ENCODE data around the gene PCBP3.

PCBP3 gene

DNA sequence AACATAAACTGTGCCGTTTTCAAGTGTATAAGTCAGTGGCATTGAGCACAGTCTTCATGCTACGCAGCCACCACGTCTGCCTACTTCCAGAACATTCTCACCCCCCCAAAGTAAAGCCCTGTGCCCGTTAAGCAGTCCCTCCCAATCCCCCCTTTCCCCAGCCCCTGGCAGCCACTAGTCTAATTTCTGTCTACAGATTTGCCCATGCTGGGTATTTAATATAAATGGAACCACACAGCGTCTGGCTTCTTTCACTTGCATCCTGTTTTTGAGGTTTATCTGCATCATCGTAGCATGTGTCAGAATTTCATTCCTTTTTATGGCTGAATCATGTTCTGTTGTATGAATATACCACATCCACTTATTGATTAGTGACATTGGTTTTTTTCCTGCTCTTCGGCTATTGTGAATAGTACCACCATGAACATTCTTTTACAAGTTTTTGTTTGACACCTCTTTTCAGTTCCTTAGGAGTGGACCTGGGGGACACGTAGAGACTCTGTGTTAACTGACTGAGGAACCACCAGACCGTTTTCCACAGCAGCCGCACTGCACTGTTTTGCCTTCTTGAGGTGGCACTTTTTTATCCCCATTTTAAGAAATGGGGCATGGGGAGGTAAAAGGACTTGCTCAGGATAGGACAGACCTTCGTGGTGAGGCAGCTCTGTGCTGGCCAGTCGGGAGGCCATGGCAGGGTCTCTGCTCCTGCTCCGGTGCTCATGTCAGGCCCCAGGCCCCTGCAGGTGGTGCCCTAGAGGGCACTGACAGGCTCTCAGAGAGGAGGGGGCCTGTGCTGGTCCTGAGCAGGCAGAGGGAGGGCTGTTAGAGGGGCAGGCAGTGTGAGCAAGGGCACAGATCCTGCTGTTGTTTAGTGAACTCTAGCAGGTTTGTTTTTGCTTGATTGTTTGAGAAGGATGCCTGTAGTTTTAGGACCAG, 123.8 kb downstream of the PCBP3 start:
- DNase-seq, result no peak
- in situ Hi-C loops (cut with MboI; ENCODE audit: low pct_unique_long_range_greater_than_20kb, low sequenced_read_pairs), result no loop called here

DNA sequence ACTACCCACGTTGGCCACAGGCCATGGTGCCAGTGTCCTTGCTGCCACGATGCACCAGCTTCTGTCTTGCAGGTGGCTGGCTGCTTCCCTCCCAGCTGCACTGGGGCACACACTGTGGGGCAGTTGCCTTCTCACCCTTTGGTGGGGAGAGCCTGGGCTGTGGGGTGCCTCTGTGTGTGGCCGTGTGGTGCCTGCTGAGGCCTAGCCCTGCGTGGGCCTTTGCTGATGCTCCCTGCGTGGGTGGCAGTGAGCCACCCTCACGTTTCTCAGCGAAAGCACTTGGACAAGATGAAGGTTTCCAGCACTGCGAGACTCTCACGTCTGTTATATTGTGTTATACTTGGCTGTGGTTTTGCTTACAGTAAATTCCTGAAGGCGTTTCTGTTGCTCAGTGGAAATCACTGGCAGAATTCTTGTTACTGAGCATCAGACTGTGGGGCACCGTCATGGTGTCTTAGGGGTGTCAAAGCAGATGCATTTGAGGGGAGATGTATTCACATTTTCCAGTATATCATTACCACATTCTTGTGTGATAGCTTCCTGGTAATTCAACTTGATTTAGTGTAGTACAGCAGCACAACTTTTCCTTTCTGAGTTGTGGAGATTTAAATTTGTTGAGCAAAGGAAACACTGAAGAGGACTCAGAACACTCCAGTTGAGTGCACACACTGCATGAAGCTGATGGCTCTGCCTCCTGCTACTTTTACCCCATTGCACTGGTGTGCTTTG, 124.7 kb downstream of the PCBP3 start:
- in situ Hi-C loops (cut with MboI; ENCODE audit: low pct_unique_long_range_greater_than_20kb, low sequenced_read_pairs), result no loop called here
- no peak for DNase-seq

DNA sequence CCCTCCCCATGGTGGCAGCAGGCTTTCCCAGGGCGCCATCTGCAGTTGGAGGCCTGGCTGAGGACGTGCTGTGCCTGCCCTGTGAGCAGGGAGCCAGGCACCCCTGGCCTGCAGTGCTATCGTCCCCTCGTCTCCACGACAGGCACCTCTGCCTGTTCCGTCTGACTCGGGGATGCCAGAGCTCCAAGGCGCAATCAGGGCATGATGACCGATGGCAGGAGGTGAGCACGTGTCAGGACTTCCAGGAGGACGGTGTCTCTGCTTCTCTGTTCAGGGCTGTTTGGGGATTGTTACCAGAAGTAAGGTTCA, 125.2 kb downstream of the PCBP3 start:
- no peak for DNase-seq

DNA sequence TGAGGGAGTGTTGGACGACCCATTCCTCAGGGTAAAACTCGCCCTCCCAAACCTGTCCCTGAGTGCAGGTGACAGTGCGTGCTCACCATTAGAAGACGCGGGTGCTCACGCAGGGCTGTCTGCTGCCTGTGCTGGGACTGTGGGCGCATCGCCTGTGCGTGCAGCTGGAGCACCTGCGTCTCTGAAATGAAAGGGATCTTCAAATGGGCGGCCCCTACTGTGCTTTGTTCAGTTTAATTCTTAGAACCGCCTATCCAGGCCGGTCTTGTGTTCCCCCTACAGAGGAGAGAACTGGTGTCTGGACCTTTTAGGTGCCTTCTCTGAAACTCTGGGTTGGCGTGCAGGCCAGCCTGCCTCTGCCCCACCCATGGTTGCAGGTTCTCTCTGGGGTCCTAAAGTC, 125.8 kb downstream of the PCBP3 start:
- in situ Hi-C loops (cut with MboI; ENCODE audit: low pct_unique_long_range_greater_than_20kb, low sequenced_read_pairs), result no loop called here
- DNase-seq, result no peak

More for the DNA sequence above, 125.2 kb downstream of the PCBP3 start:
- in situ Hi-C loops (cut with MboI; ENCODE audit: low pct_unique_long_range_greater_than_20kb, low sequenced_read_pairs), result no loop called here

DNA sequence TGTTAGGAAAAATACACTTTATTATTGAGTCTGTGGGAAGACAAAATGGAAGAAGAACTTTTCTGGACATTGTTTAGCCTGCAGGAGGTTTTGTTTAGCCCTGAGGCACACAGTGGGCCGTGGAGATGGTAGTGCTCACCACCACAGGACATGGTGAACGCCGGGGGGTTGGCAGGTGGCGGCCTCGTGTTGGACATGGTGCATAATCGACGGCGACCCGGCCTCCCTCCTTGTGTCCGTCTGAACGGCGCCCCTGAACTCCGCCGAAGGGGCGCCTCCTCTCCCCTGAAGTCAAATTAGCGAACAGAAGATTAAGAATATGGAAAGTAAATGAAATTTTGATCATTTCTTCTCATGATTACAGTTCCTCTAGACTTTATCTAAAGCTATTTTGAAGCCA, 126.4 kb downstream of the PCBP3 start:
- DNase-seq, result no peak
- in situ Hi-C loops (cut with MboI; ENCODE audit: low pct_unique_long_range_greater_than_20kb, low sequenced_read_pairs), result no loop called here

DNA sequence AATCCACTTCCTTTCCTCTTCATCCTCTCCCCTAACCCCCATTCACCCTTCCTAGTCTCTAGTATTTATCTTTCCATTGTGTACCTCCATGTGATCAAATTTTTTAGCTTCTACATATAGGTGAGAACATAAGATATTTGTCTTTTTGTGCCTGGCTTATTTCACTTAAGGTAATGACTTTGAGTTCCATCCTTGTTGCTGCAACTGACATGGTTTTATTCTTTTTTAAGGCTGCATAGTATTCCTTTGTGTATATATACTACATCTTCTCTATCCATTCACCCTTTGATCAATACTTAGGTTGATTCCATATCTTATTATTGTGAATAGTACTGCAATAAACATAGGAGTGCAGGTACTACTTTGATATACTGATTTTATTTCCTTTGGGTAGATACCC, 128.7 kb downstream of the PCBP3 start:
- in situ Hi-C loops (cut with MboI; ENCODE audit: low pct_unique_long_range_greater_than_20kb, low sequenced_read_pairs), result no loop called here
- DNase-seq, result no peak

DNA sequence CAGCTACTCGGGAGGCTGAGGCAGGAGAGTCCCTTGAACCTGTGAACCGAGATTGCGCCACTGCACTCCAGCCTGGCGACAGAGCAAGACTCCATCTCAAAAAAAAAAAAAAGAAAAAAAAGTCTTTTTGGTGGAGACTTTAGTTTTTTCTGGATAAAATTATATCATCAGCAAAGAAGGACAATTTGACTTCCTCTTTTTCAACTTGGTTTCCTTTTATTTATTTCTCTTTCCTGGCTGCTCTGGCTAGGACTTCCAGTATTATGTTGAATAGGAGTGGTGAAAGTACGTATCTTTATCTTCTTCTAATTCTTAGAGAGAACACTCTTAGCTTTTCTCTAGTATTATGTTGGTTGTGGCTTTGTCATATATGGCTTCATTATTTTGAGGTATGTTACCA, 130.8 kb downstream of the PCBP3 start:
- in situ Hi-C loops (cut with MboI; ENCODE audit: low pct_unique_long_range_greater_than_20kb, low sequenced_read_pairs), result no loop called here

DNA sequence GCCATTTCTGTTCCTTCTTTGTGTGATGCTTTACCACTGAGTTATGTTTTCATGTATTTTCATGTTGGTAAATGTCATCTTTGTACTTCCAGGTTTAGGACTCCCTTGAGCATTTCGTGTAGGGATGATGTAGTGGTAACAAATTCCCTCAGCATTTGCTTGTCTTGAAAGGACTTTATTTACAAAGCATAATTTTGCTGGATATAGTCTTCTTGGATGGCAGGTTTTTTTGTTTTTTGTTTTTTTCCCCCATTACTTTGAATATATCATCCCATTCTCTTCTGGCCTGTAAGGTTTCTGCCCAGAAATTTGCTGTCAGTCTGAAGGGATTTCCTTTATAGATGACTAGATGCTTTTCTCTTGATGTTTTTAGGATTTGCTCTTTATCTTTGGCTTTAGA, 133.4 kb downstream of the PCBP3 start:
- in situ Hi-C loops (cut with MboI; ENCODE audit: low pct_unique_long_range_greater_than_20kb, low sequenced_read_pairs), result no loop called here

More for the DNA sequence above, 130.8 kb downstream of the PCBP3 start:
- DNase-seq, result no peak

DNA sequence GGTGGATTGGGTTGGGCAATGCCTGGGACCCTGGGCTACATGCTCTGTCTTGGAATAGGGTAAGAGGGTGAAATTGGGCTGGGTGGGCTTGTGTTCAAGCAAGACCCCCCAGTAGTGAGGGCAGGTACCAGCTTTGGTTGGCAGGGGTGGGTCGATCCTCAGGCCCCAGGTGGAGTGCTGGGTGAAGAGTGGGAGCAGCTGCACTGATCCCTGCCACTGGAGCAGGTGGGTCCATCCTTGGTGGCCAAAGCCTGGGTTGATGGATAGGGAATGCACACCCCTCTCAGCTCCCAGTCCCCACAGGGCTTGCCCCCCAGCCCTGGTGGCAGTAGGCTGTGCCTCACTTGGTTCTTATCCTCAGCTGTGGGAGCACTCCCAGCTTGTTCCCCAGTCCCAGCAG, 135.2 kb downstream of the PCBP3 start:
- in situ Hi-C loops (cut with MboI; ENCODE audit: low pct_unique_long_range_greater_than_20kb, low sequenced_read_pairs), result no loop called here
- no peak for DNase-seq

More for the DNA sequence above, 133.4 kb downstream of the PCBP3 start:
- no peak for DNase-seq

DNA sequence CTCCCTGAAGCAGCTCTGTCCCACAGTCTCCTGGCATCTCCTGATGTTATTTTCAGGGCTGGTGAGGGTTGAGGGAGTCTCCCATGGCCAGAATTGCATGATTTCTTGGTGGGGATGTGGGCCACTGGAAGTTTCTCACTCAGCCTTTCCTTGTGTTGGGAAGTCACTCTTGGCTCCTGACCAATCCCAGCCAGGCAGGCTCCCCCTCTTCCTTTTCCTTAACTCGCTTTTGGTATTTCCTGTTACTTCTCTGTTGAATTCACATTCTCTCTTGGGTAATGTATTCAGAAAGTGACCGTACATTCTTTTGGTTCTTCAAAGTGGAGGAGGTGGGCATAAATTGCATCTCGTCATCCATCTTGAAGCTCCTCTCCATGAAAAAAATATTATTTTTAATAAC, 135.7 kb downstream of the PCBP3 start:
- in situ Hi-C loops (cut with MboI; ENCODE audit: low pct_unique_long_range_greater_than_20kb, low sequenced_read_pairs), result no loop called here
- no peak for DNase-seq

DNA sequence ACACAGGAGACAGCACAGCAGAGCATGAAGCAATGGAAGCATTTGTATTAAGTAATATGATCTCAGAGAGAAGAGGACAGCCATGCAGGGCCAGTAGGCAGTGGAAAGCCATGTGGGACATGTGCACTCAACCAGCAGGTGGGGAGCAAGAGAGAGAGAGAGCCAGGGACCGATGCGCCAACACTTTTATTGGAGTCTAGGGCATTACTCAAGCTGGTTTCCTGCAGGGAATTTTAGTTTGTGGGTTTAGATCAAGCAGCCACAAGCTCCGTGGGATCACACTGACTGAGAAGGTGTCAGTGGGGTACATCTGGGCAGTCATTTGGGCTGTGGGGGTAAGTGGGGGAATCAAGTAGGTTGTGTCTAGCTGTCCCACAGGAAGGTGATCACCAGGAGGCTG, 137.1 kb downstream of the PCBP3 start:
- DNase-seq, result no peak
- in situ Hi-C loops (cut with MboI; ENCODE audit: low pct_unique_long_range_greater_than_20kb, low sequenced_read_pairs), result no loop called here

DNA sequence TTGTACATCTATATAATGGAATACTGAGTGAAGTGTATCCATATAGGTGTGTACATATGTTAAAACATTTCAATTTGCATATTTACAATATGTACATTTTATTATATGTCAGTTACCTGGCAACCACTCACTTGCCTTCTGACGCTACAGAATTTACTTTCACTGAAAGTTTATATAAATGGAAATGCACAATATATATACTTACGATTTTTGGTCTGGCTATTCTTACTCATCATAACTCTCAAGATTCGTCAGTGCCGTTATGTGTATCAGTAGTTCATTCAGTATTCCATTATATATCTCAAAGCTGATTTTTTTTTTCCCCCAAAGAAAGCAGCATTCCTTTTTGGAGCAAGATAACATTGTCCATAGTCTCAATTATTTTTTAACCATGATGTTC, 138.2 kb downstream of the PCBP3 start:
- in situ Hi-C loops (cut with MboI; ENCODE audit: low pct_unique_long_range_greater_than_20kb, low sequenced_read_pairs), result no loop called here
- no peak for DNase-seq

DNA sequence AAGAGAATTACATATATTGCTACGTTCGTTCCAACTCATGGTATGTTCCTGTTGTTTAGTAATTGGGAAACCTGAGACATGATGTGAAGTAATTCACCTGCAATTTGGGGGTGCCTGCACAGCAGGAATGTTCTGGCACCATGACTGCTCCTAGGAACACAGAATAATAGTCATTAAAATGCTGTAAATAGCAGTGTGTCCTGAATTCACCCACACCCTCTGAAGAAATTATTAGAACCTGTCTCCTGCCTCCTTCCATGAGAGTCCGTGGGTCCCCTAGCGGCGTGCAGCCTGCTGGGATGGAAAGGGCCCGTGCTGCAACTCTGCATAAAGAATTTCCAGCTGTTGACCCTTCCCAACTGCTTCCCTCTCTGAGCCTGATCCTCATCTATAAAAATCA, 143.1 kb downstream of the PCBP3 start:
- in situ Hi-C loops (cut with MboI; ENCODE audit: low pct_unique_long_range_greater_than_20kb, low sequenced_read_pairs), result no loop called here

DNA sequence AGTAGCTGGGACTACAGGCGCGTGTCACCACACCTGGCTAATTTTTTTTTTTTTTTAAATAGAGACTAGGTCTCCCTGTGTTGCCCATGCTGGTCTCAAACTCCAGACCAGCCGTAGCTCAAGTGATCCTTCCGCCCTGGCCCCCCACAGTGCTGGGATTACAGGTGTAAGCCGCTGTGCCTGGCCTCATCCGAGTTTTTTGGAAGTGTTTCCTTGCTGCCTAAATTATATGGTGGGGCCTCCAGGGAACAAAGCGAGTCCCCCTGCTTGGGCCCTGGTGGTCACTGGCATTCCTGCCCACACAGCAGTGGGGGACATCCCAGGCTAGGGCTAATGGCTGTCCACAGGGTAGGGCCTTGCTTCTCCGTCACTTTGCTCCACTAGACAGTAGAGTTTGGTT, 143.8 kb downstream of the PCBP3 start:
- in situ Hi-C loops (cut with MboI; ENCODE audit: low pct_unique_long_range_greater_than_20kb, low sequenced_read_pairs), result no loop called here
- no peak for DNase-seq

More for the DNA sequence above, 143.1 kb downstream of the PCBP3 start:
- DNase-seq, result no peak

DNA sequence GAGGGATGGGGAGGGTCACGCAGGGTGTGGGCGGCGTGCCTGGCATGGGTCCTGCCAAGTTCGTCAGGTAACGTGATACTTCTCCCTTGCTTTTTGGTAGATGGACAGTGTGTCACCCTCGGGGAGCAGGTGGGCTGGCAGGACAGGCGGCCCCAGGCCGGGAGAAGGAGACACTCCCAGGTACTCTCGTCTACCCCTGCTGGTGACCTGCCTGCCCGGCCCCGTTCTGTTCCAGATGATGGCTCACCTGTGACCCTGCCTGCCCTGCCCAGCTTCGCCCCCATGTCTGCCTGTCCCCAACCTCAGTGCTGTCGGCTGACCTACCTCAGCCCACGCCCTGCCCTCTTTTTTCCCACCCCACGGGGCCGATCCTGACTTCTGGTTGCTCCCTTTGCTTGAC, 144.7 kb downstream of the PCBP3 start:
- in situ Hi-C loops (cut with MboI; ENCODE audit: low pct_unique_long_range_greater_than_20kb, low sequenced_read_pairs), result no loop called here
- DNase-seq, result no peak

DNA sequence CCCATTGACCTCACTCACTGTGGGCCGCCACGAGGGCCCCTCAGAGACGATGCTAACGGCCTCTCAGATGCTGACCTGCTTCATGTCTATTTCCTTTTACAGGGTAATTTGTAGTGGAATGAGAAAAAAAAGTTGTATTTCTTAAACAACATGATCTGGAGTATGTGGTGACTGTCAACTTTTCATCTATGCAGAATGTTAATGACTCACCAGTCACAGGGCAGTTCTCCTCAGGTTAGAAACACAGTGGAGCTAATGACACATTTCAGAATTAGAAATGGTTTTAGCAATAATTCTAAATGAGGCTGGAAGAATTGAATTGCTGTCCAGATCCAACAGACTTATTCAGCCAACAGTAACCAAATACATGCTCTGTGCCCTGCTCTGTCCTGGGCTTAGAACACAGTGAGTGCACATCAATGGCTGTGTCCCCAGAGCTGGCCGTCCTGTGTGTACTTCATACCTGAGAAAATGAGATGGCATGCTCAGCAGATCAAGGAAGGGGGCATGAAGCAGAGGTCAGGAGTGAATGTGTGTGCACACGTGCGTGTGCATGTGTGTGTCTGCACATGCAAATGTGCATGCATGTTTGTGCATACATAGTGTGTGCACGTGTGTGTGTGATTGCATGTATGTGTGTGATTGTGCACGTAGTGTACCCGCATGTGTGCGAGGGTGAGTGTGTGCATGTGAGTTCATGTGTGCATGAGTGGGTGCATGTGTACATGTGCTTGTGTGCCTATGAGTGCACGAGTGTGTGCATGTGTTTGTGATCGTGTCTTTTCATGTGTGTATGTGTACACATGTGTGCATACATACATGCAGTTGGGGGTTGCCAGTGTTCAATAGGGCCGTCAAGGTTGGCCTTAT, 145.3 kb downstream of the PCBP3 start:
- in situ Hi-C loops (cut with MboI; ENCODE audit: low pct_unique_long_range_greater_than_20kb, low sequenced_read_pairs), result no loop called here
- no peak for DNase-seq

DNA sequence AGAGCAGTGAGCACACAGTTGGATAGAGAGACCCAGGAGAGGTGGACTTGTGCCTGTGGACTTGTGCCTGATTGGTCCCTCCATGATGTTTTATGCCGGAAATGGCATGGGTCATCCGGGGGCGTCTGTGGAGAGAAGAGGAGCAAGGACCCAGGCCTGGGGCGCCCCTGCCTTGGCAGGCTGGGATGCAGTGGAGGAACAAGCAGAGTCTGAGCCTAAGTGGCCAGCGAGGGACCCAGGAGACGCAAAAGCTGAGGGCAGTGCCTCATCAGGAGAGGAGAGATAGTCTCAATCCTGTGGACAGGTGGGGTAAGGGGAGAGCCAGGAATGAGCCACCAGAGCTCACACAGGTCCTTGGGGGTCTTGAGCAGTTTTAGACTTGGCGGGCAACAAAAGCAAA, 146.9 kb downstream of the PCBP3 start:
- no peak for DNase-seq
- in situ Hi-C loops (cut with MboI; ENCODE audit: low pct_unique_long_range_greater_than_20kb, low sequenced_read_pairs), result no loop called here

DNA sequence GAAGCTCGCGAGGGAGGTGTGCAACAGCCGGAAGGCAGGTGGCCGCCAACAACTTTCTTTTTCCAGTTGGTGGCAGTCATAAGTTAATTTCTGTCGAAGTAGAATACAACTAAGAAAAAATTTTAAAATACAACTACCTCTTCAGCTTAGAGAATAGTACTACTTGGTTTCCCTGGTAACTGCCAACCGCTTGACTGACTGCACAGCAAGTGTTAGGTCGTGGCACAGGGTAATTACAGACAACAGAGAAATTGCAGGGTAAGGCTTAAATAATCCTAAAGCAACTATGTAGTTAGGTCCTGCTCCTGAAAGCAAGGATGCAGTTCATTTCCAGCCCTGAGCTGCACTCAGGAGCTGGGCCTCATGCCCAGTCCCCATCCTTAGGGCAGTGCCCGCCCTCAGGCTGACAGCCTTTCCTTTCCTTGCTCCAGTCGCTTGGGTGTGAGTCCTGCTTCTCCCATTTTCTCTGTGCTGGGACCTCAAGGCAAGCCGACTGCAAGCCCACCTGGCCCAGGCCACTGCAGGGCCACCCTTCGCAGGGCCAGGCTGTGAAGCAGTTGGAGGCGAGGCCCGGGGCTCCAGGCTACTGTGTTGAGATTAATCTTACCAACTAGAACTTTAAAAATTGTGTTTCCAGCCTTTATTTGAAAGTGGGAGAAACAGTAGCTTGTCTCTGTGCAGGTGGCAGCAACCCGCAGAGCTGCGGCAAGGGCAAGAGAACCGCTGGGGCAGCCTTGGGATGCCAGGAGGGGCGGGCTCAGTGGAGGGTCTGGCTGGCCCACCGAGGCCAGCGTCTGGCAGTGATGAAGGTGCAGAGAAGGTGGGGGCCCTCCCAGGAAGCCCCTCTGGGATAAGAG, 148.3 kb downstream of the PCBP3 start:
- DNase-seq, result no peak
- in situ Hi-C loops (cut with MboI; ENCODE audit: low pct_unique_long_range_greater_than_20kb, low sequenced_read_pairs), result no loop called here

Measured in KBM-7 (cell line).